SJCRH30 (cell line): ENCODE data around the gene C1orf159. TPM values are rescaled to one million over a fixed set of nuclear protein-coding genes. Genes with fewer than 3 reads are reported as not detected.
A peak's percentile ranks its signal among the peaks of the same experiment; 100 is the strongest.
"Not testable (repeated sequence)": the region's sequence is repeated elsewhere in the genome, so short reads cannot be mapped to it uniquely, and the experiment has no call there.

ENCODE experiments used
- DNase-seq, 2 experiments: peaks; one replicate each; pipeline ENCODE4 v3.0.0-alpha.2; 2015 to 2020
- H3K27ac ChIP-seq: fragments of 250-450 bp; sonication (Bioruptor Pico); 2 replicates; pipeline ENCODE4 v1.5.1; 2020; ENCODE audit warnings: mild to moderate bottlenecking, moderate library complexity
- H3K27me3 ChIP-seq: fragments of 250-450 bp; sonication (Bioruptor Pico); 2 replicates; pipeline ENCODE4 v1.5.1; 2020; ENCODE audit warnings: mild to moderate bottlenecking, moderate library complexity
- H3K36me3 ChIP-seq: fragments of 250-450 bp; sonication (Bioruptor Pico); 2 replicates; pipeline ENCODE4 v1.5.1; 2020; ENCODE audit warnings: mild to moderate bottlenecking, moderate library complexity
- H3K4me1 ChIP-seq: fragments of 250-450 bp; sonication (Bioruptor Pico); 2 replicates; pipeline ENCODE4 v1.5.1; 2020; ENCODE audit warnings: mild to moderate bottlenecking, moderate library complexity
- H3K4me3 ChIP-seq: fragments of 250-450 bp; sonication (Bioruptor Pico); 2 replicates; pipeline ENCODE4 v1.5.1; 2020; ENCODE audit warnings: mild to moderate bottlenecking, moderate library complexity
- H3K9me3 ChIP-seq: fragments of 250-450 bp; sonication (Bioruptor Pico); replicated peaks from 2 replicates; pipeline ENCODE4 v1.5.1; 2020; ENCODE audit warnings: mild to moderate bottlenecking, moderate library complexity
- total RNA-seq: library from RNA; depleted of rRNA; stranded (reverse); fragments of >200 nt; shearing (Covaris generic); gene quantifications from 2 replicates; pipeline ENCODE4 v1.2.3, GENCODE V29; 2014

The C1orf159 gene
- total RNA-seq, 1 experiment from 2014 or later: 20.8 TPM

DNA sequence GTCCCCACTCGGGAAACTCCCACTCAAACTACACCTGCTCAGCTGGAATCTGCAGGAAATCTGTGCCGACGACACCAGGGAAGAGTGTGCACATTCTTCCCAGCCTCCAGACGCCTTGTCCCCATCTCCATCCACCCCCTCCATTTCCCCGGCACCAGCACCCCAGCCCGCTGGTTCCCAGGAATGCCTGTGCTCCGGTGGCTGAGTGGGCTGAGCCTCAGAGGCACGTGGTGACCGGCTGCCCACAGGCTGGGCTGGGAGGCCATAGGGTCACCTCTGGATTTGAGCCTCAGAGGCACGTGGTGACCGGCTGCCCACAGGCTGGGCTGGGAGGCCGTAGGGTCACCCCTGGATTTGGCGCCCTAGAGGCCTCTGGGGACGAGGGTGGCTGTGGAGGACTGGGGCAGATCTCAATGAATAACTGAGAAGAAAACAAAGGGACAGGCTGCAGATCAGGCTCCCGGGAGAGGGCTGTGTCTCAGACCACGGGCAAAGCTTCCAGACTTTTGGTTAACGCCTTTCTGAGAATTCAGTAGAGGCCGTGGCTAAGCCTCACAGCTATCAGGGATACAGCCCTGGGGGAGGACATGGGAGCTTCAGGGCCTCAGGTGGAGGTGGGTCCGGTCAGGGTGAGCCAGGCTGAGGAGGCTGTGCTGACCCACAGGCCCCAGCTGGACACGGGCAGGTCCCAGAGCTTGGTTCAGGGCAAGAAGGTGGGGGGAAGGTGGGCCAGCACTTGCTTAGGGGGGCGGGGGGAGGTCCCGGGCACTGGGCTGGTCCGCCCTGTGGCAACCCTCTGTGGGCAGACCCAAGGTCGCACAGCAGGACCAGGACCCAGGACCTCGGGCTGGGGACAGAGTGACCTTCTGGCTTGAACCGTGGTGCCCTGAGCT lies 40.5 kb upstream of the C1orf159 start:
- Histone ChIP-seq H3K4me3 (no peak overlapping the region), H3K27me3 (0 out of 2 replicates have a peak, but pooled peaks cover under 1% of the 10 kb centered on the region), H3K4me1 (peaks cover 20% of the 10 kb centered on the region), H3K36me3 (no peaks in the 10 kb centered on the region), H3K9me3 (peaks cover 3% of the 10 kb centered on the region; the same call in 1 of the 2 replicates), H3K27ac (no peak overlapping the region)
- no peak for DNase-seq

DNA sequence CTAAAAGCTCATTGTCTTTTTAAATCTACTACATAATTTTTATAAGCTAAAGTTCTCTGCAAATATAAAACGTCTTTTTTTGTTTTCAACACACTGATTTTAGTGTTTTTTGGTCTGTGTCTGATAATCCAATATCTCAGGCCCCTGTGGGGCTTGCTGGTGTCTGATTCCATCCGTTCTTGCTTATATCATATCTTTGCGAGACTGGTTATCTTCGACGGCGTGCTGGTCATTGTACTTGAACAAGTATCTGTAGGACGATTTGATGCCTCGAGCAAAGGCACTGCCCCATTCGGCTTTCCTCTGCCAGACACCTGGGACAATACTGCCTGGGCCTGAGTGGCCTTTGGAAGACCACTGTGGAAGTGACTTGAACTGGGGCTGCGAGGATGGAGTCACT lies 39.4 kb upstream of the C1orf159 start:
- DNase-seq: no peak
- H3K36me3 ChIP-seq: no peaks in the 10 kb centered on the region
- H3K9me3 ChIP-seq: peaks cover 3% of the 10 kb centered on the region; the same call in 1 of the 2 replicates
- H3K27me3 ChIP-seq: no peaks in the 10 kb centered on the region
- H3K27ac ChIP-seq: no peak overlapping the region
- peaks cover 20% of the 10 kb centered on the region for H3K4me1 ChIP-seq
- no peak overlapping the region for H3K4me3 ChIP-seq

DNA sequence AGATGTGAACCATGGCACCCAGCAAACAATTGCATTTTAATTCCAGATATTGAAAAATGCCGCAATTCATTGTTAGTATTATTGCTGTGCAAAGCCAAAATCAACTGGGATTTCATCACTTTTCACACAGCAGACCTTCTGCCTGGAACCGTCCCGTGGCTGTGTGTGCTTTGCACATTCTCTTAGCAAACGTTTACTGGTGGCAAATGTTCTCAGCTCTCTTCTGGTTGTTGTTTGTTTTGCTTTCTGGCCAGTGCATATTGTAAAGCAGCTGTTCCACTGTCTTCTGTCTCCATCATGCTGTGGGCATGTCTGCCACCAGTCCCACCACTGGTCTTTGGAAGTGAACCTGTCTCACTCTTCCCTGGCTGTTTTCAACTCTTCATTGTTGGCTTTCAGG lies 38.0 kb upstream of the C1orf159 start:
- H3K4me1 ChIP-seq: peaks cover 6% of the 10 kb centered on the region
- H3K9me3 ChIP-seq: peaks cover 3% of the 10 kb centered on the region; the same call in 1 of the 2 replicates
- H3K4me3 ChIP-seq: no peak overlapping the region
- no peak for DNase-seq
- H3K27ac ChIP-seq: no peak overlapping the region
- no peaks in the 10 kb centered on the region for H3K36me3 ChIP-seq
- H3K27me3 ChIP-seq: no peaks in the 10 kb centered on the region

DNA sequence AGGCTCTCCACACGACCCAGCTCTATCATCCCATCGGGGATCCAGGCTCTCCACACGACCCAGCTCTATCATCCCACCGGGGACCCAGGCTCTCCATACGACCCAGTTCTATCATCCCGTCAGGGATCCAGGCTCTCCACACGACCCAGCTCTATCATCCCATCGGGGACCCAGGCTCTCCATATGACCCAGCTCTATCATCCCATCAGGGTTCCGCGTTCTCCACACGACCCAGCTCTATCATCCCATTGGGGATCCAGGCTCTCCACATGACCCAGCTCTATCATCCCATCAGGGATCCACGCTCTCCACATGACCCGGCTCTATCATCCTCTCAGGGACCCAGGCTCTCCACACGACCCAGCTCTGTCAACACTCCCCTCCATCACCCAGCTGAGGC lies 37.3 kb upstream of the C1orf159 start:
- H3K4me1 ChIP-seq, H3K36me3 ChIP-seq, H3K9me3 ChIP-seq, H3K4me3 ChIP-seq, DNase-seq, H3K27ac ChIP-seq, H3K27me3 ChIP-seq: not testable (repeated sequence)

DNA sequence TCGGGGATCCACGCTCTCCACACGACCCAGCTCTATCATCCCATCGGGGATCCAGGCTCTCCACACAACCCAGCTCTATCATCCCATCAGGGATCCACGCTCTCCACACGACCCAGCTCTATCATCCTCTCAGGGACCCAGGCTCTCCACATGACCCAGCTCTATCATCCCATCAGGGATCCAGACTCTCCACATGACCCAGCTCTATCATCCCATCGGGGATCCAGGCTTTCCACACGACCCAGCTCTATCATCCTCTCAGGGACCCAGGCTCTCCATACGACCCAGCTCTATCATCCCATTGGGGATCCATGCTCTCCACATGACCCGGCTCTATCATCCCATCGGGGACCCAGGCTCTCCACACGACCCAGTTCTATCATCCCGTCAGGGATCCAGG lies 36.5 kb upstream of the C1orf159 start:
- H3K27me3 ChIP-seq, H3K27ac ChIP-seq, H3K9me3 ChIP-seq, H3K4me3 ChIP-seq, H3K36me3 ChIP-seq, DNase-seq, H3K4me1 ChIP-seq: not testable (repeated sequence)

DNA sequence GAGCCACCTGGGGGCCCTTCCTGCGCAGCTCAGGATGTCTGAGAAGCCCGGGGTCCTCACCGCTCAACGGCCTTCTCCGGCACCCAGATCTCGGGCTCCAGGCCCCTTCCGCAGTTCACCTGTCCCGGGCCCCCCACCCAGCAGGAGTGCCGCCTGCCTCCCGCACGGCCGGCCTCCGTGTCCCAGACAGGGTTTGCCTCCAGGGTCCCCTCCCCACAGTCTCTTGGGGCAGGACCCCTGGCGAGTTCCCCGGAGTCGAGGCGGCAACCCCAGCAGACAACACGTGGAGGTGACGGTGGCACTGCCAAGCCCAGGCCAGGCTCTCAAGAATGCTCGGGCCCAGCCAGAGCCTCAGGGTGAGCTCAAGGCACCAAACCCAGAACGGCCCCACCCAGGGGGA lies 35.4 kb upstream of the C1orf159 start:
- H3K36me3 ChIP-seq: no peaks in the 10 kb centered on the region
- no peak for DNase-seq
- H3K4me3 ChIP-seq: no peak overlapping the region
- H3K27me3 ChIP-seq: peaks cover 8% of the 10 kb centered on the region
- no peaks in the 10 kb centered on the region for H3K4me1 ChIP-seq
- H3K27ac ChIP-seq: no peak overlapping the region
- peaks cover 3% of the 10 kb centered on the region; the same call in 1 of the 2 replicates for H3K9me3 ChIP-seq

DNA sequence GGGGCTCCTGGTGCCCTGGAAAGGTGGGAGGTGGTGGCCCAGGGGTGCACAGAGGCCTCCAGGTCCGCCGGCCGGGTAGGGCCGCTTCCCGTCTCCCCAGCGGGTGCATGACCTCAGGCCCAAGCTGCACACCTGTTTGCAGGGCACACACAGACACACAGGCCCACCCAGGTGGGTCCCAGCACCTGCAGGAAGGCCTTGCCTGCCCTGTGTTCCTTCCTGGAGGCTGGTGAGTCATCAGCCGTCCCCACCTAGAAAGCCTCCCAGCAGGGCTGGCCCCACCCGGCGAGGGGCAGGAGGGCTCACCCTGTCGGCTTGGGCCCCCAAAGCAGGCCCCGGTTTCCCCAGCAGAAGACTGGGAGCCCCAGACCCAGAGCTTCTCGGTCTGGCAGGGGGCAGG lies 34.2 kb upstream of the C1orf159 start:
- peaks cover 3% of the 10 kb centered on the region; the same call in 1 of the 2 replicates for H3K9me3 ChIP-seq
- DNase-seq: no peak
- no peaks in the 10 kb centered on the region for H3K36me3 ChIP-seq
- H3K4me1 ChIP-seq: peaks cover 8% of the 10 kb centered on the region
- peaks cover 15% of the 10 kb centered on the region for H3K27me3 ChIP-seq
- no peak overlapping the region for H3K4me3 ChIP-seq
- no peak overlapping the region for H3K27ac ChIP-seq

DNA sequence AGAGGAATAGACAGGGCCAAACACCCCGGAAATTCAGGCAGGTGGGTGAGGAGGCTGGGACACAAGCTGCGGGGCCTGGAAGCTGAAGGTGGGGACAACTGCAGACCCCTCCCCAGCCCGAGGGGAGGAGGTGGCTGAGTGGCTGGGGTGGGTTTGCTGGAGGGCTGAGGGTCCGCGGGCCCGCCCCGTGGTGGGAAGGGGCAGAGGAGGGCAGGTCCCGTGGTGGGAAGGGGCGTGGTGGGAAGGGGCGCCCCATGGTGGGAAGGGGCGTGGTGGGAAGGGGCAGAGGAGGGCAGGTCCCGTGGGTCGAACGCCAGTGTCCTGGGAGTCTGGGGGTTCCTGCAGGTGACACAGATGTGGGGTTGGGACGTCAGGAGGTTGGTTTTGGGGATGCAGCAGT lies 33.5 kb upstream of the C1orf159 start:
- Histone ChIP-seq H3K27me3 (peaks cover 15% of the 10 kb centered on the region), H3K36me3 (no peaks in the 10 kb centered on the region), H3K9me3 (peaks cover 3% of the 10 kb centered on the region; the same call in 1 of the 2 replicates), H3K27ac (no peak overlapping the region), H3K4me3 (no peak overlapping the region), H3K4me1 (peaks cover 13% of the 10 kb centered on the region)
- DNase-seq: no peak

DNA sequence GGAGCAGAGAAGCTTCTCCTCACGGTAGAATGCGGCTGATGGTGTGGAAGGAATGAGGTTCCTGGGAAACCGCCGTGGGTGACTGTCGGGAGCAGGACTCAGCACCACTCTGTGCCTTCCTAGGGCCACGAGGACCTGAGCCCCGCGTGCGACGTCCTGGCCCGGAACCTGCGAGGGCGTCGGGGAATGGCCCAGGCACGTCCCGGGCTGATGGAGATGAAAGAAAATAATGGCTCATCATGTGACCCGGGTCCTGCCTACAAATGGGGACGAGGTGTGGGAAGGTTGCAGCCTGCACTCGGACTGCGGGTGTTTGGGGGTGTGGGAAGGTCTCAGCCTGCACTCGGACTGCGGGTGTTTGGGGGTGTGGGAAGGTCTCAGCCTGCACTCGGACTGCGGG lies 32.7 kb upstream of the C1orf159 start:
- Histone ChIP-seq H3K36me3 (no peaks in the 10 kb centered on the region), H3K27me3 (peaks cover 15% of the 10 kb centered on the region), H3K9me3 (no peaks in the 10 kb centered on the region), H3K4me3 (no peak overlapping the region), H3K4me1 (peaks cover 21% of the 10 kb centered on the region), H3K27ac (no peak overlapping the region)
- no peak for DNase-seq

DNA sequence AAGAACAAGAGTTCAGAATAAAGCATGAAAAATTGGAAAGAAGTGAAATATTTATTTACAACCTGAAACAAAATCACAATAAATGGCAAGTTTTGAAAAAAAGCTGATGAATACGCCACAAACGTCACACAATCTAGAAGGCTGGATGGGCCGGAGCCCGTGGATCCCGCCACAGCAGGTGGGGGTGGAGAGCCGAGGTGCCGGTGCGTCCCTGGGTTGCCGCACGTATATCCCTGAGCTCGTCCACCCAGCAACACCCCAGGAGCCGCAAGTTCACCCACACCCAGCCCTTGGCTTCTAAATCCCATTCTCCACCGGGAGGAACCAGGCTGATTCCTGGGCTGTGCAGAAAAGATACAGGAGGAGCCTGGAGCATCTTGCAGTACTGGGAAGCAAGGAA lies 32.2 kb upstream of the C1orf159 start:
- H3K9me3 ChIP-seq: no peaks in the 10 kb centered on the region
- no peak overlapping the region for H3K27ac ChIP-seq
- no peaks in the 10 kb centered on the region for H3K36me3 ChIP-seq
- no peak for DNase-seq
- no peak overlapping the region for H3K4me3 ChIP-seq
- H3K27me3 ChIP-seq: peaks cover 15% of the 10 kb centered on the region
- peaks cover 23% of the 10 kb centered on the region for H3K4me1 ChIP-seq

DNA sequence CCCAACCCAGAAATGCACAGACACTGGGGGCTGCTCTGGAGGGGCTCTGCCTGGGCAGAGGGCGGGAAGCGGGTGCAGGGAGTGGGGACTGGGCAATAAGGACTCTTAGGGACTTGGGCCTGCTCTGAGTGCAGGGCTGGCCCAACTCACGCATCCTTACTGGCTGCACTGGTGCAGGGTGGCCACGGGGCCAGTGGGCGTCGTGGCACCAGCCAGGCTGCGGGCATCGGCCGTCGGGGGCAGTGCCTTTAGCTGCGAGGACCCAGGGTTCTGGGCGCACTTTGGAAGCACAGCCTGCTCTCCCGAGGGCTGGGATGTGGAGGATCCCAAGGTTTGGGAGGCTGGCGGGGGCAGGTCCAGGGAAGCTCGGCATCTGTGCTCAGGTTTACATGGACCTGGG lies 30.7 kb upstream of the C1orf159 start:
- Histone ChIP-seq H3K36me3 (no peaks in the 10 kb centered on the region), H3K9me3 (no peaks in the 10 kb centered on the region), H3K4me1 (peaks cover 35% of the 10 kb centered on the region), H3K4me3 (no peak overlapping the region), H3K27me3 (peaks cover 15% of the 10 kb centered on the region), H3K27ac (no peak overlapping the region)
- no peak for DNase-seq

DNA sequence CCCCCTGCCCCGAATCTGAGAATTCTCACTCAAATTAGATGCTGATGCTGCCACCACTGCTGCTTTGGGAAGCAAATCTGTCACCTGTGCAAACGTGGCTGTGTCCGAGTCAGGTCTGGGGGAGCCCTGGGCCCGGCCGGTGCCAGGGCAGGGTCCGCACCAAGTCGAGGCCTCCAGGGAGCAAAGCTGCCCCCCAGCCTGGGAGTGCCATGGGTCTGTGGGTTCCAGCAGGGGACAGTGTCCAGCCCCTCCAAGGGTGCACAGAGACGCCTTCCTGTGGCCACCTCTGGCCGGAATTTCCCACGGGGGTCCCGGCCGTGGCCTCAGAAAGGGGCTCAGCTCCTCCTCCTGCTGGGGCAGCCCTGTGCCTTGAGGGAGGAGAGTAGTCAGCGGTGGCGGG lies 30.1 kb upstream of the C1orf159 start:
- no peak overlapping the region for H3K4me3 ChIP-seq

DNA sequence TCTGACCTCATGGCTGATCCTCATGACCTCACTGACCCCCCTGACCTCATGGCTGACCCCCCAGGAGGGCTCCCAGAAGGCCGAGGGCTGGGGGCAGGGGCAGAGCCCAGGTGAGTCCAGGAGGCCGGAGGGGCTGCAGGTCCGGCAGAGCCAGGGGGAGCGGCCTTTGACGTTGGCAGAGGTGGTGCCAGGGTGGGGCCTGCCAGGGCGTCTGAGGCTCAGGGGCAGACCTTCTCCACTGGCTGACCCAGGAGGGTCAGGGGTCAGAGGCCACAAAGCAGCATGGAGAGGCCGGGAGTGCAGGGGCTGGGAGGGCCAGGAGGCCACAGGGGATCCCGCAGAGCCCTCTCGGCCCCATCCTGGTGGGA lies 29.6 kb upstream of the C1orf159 start:
- H3K4me1 ChIP-seq: peaks cover 35% of the 10 kb centered on the region
- no peak for DNase-seq
- H3K27ac ChIP-seq: peak overlapping the region; percentile 68
- no peaks in the 10 kb centered on the region for H3K9me3 ChIP-seq
- H3K4me3 ChIP-seq: no peak overlapping the region
- H3K36me3 ChIP-seq: no peaks in the 10 kb centered on the region
- peaks cover 15% of the 10 kb centered on the region for H3K27me3 ChIP-seq

More for the DNA sequence above, 30.1 kb upstream of the C1orf159 start:
- peaks cover 35% of the 10 kb centered on the region for H3K4me1 ChIP-seq
- no peaks in the 10 kb centered on the region for H3K9me3 ChIP-seq
- H3K36me3 ChIP-seq: no peaks in the 10 kb centered on the region
- H3K27me3 ChIP-seq: peaks cover 15% of the 10 kb centered on the region
- no peak overlapping the region for H3K27ac ChIP-seq
- DNase-seq: no peak

DNA sequence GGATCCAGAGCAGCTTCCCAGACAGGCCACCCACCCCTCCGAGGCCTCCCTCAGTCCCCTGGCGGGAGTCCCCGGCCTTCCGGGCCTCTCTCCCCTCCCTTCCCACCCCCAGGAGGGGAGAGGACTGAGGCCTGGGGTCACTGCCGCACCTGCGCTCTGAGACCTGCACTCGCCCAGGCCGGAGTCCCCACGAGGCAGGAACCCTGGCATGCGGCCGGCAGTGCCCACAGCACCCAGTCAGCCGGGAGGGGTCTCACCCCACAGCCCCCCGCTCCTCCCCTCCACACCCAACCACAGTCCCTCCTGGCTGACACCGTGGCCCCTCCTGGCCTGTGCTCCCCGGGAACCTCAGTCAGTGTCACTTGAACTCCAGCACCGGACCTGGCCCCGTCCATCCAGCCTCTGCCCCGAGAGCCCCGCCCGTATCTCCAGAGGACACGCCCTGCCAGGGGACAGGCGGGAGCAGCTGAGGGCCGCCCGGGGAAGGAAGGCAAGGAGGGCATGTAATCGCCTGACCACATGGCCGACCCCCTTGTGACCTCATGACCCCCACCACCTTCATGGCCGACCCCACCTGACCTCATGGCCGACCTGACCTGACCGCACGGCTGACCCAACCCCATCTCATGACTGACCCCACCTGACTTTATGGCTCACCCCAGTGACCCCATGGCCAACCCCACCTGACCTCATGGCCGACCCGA lies 29.1 kb upstream of the C1orf159 start:
- no peaks in the 10 kb centered on the region for H3K36me3 ChIP-seq
- DNase-seq: peak; percentile 91 to 93
- peak overlapping the region; percentile 57 for H3K4me3 ChIP-seq
- H3K27me3 ChIP-seq: peaks cover 15% of the 10 kb centered on the region
- H3K9me3 ChIP-seq: no peaks in the 10 kb centered on the region
- H3K27ac ChIP-seq: peak overlapping the region; percentile 68
- peaks cover 35% of the 10 kb centered on the region for H3K4me1 ChIP-seq

DNA sequence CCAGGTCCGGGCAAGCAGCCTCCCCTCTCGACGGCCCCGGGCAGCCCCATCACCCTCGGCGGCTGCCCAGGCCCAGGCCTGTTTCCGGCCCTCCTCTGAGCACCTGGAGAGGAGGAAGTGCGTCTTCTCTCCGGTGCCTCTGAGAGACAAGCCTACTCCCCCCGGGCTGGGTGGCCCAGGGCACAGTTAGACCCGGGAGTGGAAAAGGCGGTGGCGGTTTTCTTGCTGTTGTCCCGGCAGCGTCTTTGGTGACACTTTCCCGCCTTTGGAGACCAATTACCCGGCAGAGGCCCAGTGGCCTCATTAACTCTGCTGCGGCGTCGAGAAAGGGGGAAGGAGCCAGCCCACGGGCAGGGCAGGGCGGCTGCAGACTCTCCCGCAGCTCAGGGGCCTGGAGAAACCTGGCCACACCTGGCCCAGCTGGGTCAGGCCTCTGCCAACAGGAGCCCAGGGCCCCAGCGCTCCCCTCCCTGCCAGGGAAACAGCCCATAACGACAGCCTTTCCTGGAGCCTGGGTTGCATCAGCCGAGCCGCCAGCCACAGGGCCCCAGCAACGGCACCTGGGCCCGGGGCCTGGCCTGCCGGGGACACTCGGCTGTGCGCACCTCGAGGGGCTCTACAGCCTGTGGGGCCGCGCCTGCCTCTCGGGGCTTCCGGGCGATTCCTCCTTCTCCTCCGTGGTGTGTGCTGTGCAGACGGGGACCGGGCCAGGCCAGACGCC lies 28.4 kb upstream of the C1orf159 start:
- peak overlapping the region; percentile 68 for H3K27ac ChIP-seq
- H3K4me1 ChIP-seq: peaks cover 35% of the 10 kb centered on the region
- peak overlapping the region; percentile 57 for H3K4me3 ChIP-seq
- DNase-seq: peak; percentile 56 to 62
- H3K27me3 ChIP-seq: peaks cover 15% of the 10 kb centered on the region
- no peaks in the 10 kb centered on the region for H3K9me3 ChIP-seq
- H3K36me3 ChIP-seq: no peaks in the 10 kb centered on the region
